Measurements from ENCODE around the gene TBKBP1. TPM values are rescaled to one million over a fixed set of nuclear protein-coding genes. Genes with fewer than 3 reads are reported as not detected.
A peak's percentile ranks its signal among the peaks of the same experiment; 100 is the strongest.

TBKBP1 gene
- total RNA-seq, 1 donor from 2014 or later, result 7.8 TPM

GRCh38 chr17:47654991-47655390 lies 39.0 kb upstream of the TBKBP1 start:
- Histone ChIP-seq H3K4me1 (ENCODE audit: control insufficient read depth in 3 of 3, insufficient read depth in 3 of 3, low read length in 3 of 3) (peaks cover 12 to 19% (median 17%) of the 10 kb centered on the region in 3 donors), H3K27me3 (ENCODE audit: control insufficient read depth in 3 of 3, insufficient read depth in 3 of 3, low read length in 3 of 3) (no peaks in the 10 kb centered on the region), H3K36me3 (ENCODE audit: control insufficient read depth in 3 of 3, insufficient read depth in 3 of 3, low read length in 3 of 3) (peaks cover 29 to 62% (median 60%) of the 10 kb centered on the region in 3 donors), H3K9ac (ENCODE audit: low read depth in 1 of 3, low read length in 3 of 3) (no peak overlapping the region), H3K9me3 (ENCODE audit: control insufficient read depth in 3 of 3, low read length in 3 of 3) (no peaks in the 10 kb centered on the region), H3K27ac (ENCODE audit: low read depth, low read length) (no peak overlapping the region), H3K4me3 (ENCODE audit: low read length in 3 of 3) (no peak overlapping the region)

- Histone ChIP-seq H3K36me3 (ENCODE audit: control insufficient read depth in 3 of 3, insufficient read depth in 3 of 3, low read length in 3 of 3) (peaks cover 22 to 75% (median 75%) of the 10 kb centered on the region in 3 donors), H3K27ac (ENCODE audit: low read depth, low read length) (no peak overlapping the region), H3K4me1 (ENCODE audit: control insufficient read depth in 3 of 3, insufficient read depth in 3 of 3, low read length in 3 of 3) (peaks cover 4 to 7% (median 5%) of the 10 kb centered on the region in 3 donors), H3K27me3 (ENCODE audit: control insufficient read depth in 3 of 3, insufficient read depth in 3 of 3, low read length in 3 of 3) (no peaks in the 10 kb centered on the region), H3K9ac (ENCODE audit: low read depth in 1 of 3, low read length in 3 of 3) (no peak overlapping the region), H3K4me3 (ENCODE audit: low read length in 3 of 3) (no peak overlapping the region), H3K9me3 (ENCODE audit: control insufficient read depth in 3 of 3, low read length in 3 of 3) (no peaks in the 10 kb centered on the region)
These were observed 33.9 kb upstream of the TBKBP1 start for GRCh38 chr17:47660064-47660492.

GRCh38 chr17:47663912-47664623 lies 29.9 kb upstream of the TBKBP1 start:
- H3K4me3 ChIP-seq (ENCODE audit: low read length in 3 of 3), result no peak overlapping the region
- peaks cover 22 to 73% (median 67%) of the 10 kb centered on the region in 3 donors for H3K36me3 ChIP-seq (ENCODE audit: control insufficient read depth in 3 of 3, insufficient read depth in 3 of 3, low read length in 3 of 3)
- H3K27me3 ChIP-seq (ENCODE audit: control insufficient read depth in 3 of 3, insufficient read depth in 3 of 3, low read length in 3 of 3), result no peaks in the 10 kb centered on the region
- no peak overlapping the region for H3K27ac ChIP-seq (ENCODE audit: low read depth, low read length)
- no peaks in the 10 kb centered on the region for H3K4me1 ChIP-seq (ENCODE audit: control insufficient read depth in 3 of 3, insufficient read depth in 3 of 3, low read length in 3 of 3)
- no peak overlapping the region for H3K9ac ChIP-seq (ENCODE audit: low read depth in 1 of 3, low read length in 3 of 3)
- no peaks in the 10 kb centered on the region for H3K9me3 ChIP-seq (ENCODE audit: control insufficient read depth in 3 of 3, low read length in 3 of 3)

- H3K27ac ChIP-seq (ENCODE audit: low read depth, low read length), result no peak overlapping the region
- H3K4me1 ChIP-seq (ENCODE audit: control insufficient read depth in 3 of 3, insufficient read depth in 3 of 3, low read length in 3 of 3), result no peaks in the 10 kb centered on the region
- H3K9me3 ChIP-seq (ENCODE audit: control insufficient read depth in 3 of 3, low read length in 3 of 3), result no peaks in the 10 kb centered on the region
- H3K36me3 ChIP-seq (ENCODE audit: control insufficient read depth in 3 of 3, insufficient read depth in 3 of 3, low read length in 3 of 3), result peaks cover 26 to 74% (median 69%) of the 10 kb centered on the region in 3 donors
- H3K4me3 ChIP-seq (ENCODE audit: low read length in 3 of 3), result no peak overlapping the region
- H3K9ac ChIP-seq (ENCODE audit: low read depth in 1 of 3, low read length in 3 of 3), result no peak overlapping the region
- no peaks in the 10 kb centered on the region for H3K27me3 ChIP-seq (ENCODE audit: control insufficient read depth in 3 of 3, insufficient read depth in 3 of 3, low read length in 3 of 3)
These were observed 29.4 kb upstream of the TBKBP1 start for GRCh38 chr17:47664624-47664941.

- Histone ChIP-seq H3K27ac (ENCODE audit: low read depth, low read length) (no peak overlapping the region), H3K9me3 (ENCODE audit: control insufficient read depth in 3 of 3, low read length in 3 of 3) (no peaks in the 10 kb centered on the region), H3K36me3 (ENCODE audit: control insufficient read depth in 3 of 3, insufficient read depth in 3 of 3, low read length in 3 of 3) (peaks cover 32 to 81% (median 75%) of the 10 kb centered on the region in 3 donors), H3K9ac (ENCODE audit: low read depth in 1 of 3, low read length in 3 of 3) (no peak overlapping the region), H3K27me3 (ENCODE audit: control insufficient read depth in 3 of 3, insufficient read depth in 3 of 3, low read length in 3 of 3) (no peaks in the 10 kb centered on the region), H3K4me3 (ENCODE audit: low read length in 3 of 3) (no peak overlapping the region), H3K4me1 (ENCODE audit: control insufficient read depth in 3 of 3, insufficient read depth in 3 of 3, low read length in 3 of 3) (no peaks in the 10 kb centered on the region)
These were observed 28.3 kb upstream of the TBKBP1 start for GRCh38 chr17:47665655-47666054.

GRCh38 chr17:47669081-47669480 lies 24.9 kb upstream of the TBKBP1 start:
- Histone ChIP-seq H3K4me1 (ENCODE audit: control insufficient read depth in 3 of 3, insufficient read depth in 3 of 3, low read length in 3 of 3) (no peaks in the 10 kb centered on the region), H3K4me3 (ENCODE audit: low read length in 3 of 3) (no peak overlapping the region), H3K27me3 (ENCODE audit: control insufficient read depth in 3 of 3, insufficient read depth in 3 of 3, low read length in 3 of 3) (no peaks in the 10 kb centered on the region), H3K36me3 (ENCODE audit: control insufficient read depth in 3 of 3, insufficient read depth in 3 of 3, low read length in 3 of 3) (peaks cover 46 to 89% (median 83%) of the 10 kb centered on the region in 3 donors), H3K9me3 (ENCODE audit: control insufficient read depth in 3 of 3, low read length in 3 of 3) (no peaks in the 10 kb centered on the region), H3K27ac (ENCODE audit: low read depth, low read length) (no peak overlapping the region), H3K9ac (ENCODE audit: low read depth in 1 of 3, low read length in 3 of 3) (no peak overlapping the region)

GRCh38 chr17:47670064-47670463 lies 23.9 kb upstream of the TBKBP1 start:
- H3K4me1 ChIP-seq (ENCODE audit: control insufficient read depth in 3 of 3, insufficient read depth in 3 of 3, low read length in 3 of 3), result no peaks in the 10 kb centered on the region
- no peaks in the 10 kb centered on the region for H3K27me3 ChIP-seq (ENCODE audit: control insufficient read depth in 3 of 3, insufficient read depth in 3 of 3, low read length in 3 of 3)
- H3K9me3 ChIP-seq (ENCODE audit: control insufficient read depth in 3 of 3, low read length in 3 of 3), result no peaks in the 10 kb centered on the region
- H3K27ac ChIP-seq (ENCODE audit: low read depth, low read length), result no peak overlapping the region
- H3K36me3 ChIP-seq (ENCODE audit: control insufficient read depth in 3 of 3, insufficient read depth in 3 of 3, low read length in 3 of 3), result peaks cover 51 to 90% (median 83%) of the 10 kb centered on the region in 3 donors
- H3K9ac ChIP-seq (ENCODE audit: low read depth in 1 of 3, low read length in 3 of 3), result no peak overlapping the region
- no peak overlapping the region for H3K4me3 ChIP-seq (ENCODE audit: low read length in 3 of 3)

- Histone ChIP-seq H3K27me3 (ENCODE audit: control insufficient read depth in 3 of 3, insufficient read depth in 3 of 3, low read length in 3 of 3) (no peaks in the 10 kb centered on the region), H3K27ac (ENCODE audit: low read depth, low read length) (no peak overlapping the region), H3K4me1 (ENCODE audit: control insufficient read depth in 3 of 3, insufficient read depth in 3 of 3, low read length in 3 of 3) (peaks cover 7 to 8% (median 8%) of the 10 kb centered on the region in 3 donors), H3K4me3 (ENCODE audit: low read length in 3 of 3) (no peak overlapping the region), H3K9me3 (ENCODE audit: control insufficient read depth in 3 of 3, low read length in 3 of 3) (no peaks in the 10 kb centered on the region), H3K9ac (ENCODE audit: low read depth in 1 of 3, low read length in 3 of 3) (no peak overlapping the region), H3K36me3 (ENCODE audit: control insufficient read depth in 3 of 3, insufficient read depth in 3 of 3, low read length in 3 of 3) (peaks cover 66 to 89% (median 86%) of the 10 kb centered on the region in 3 donors)
These were observed 19.5 kb upstream of the TBKBP1 start for GRCh38 chr17:47674499-47674898.

GRCh38 chr17:47675380-47676198 lies 18.4 kb upstream of the TBKBP1 start:
- peaks cover 7 to 8% (median 8%) of the 10 kb centered on the region in 3 donors for H3K4me1 ChIP-seq (ENCODE audit: control insufficient read depth in 3 of 3, insufficient read depth in 3 of 3, low read length in 3 of 3)
- peak overlapping the region; percentile 48 for H3K27ac ChIP-seq (ENCODE audit: low read depth, low read length)
- peaks cover 68 to 87% (median 84%) of the 10 kb centered on the region in 3 donors for H3K36me3 ChIP-seq (ENCODE audit: control insufficient read depth in 3 of 3, insufficient read depth in 3 of 3, low read length in 3 of 3)
- no peaks in the 10 kb centered on the region for H3K9me3 ChIP-seq (ENCODE audit: control insufficient read depth in 3 of 3, low read length in 3 of 3)
- H3K9ac ChIP-seq (ENCODE audit: low read depth in 1 of 3, low read length in 3 of 3), result no peak overlapping the region
- no peaks in the 10 kb centered on the region for H3K27me3 ChIP-seq (ENCODE audit: control insufficient read depth in 3 of 3, insufficient read depth in 3 of 3, low read length in 3 of 3)
- no peak overlapping the region for H3K4me3 ChIP-seq (ENCODE audit: low read length in 3 of 3)

- Histone ChIP-seq H3K4me1 (ENCODE audit: control insufficient read depth in 3 of 3, insufficient read depth in 3 of 3, low read length in 3 of 3) (peaks cover 7 to 8% (median 8%) of the 10 kb centered on the region in 3 donors), H3K9me3 (ENCODE audit: control insufficient read depth in 3 of 3, low read length in 3 of 3) (no peaks in the 10 kb centered on the region), H3K9ac (ENCODE audit: low read depth in 1 of 3, low read length in 3 of 3) (no peak overlapping the region), H3K27ac (ENCODE audit: low read depth, low read length) (peak overlapping the region; percentile 48), H3K36me3 (ENCODE audit: control insufficient read depth in 3 of 3, insufficient read depth in 3 of 3, low read length in 3 of 3) (peaks cover 67 to 85% (median 82%) of the 10 kb centered on the region in 3 donors), H3K4me3 (ENCODE audit: low read length in 3 of 3) (no peak overlapping the region), H3K27me3 (ENCODE audit: control insufficient read depth in 3 of 3, insufficient read depth in 3 of 3, low read length in 3 of 3) (no peaks in the 10 kb centered on the region)
These were observed 17.8 kb upstream of the TBKBP1 start for GRCh38 chr17:47676199-47676472.
